GM19467 (cell line): ENCODE results near the gene MACROD2.

Source experiments
- ATAC-seq: cut with Tn5 transposase; IDR thresholded peaks from one replicate; pipeline ENCODE4 v1.9.1; 2021; ENCODE audit warnings: mild to moderate bottlenecking, moderate library complexity; ENCODE audit not compliant: unreplicated experiment

MACROD2 gene

GRCh38 chr20:15061955-15062354 lies 1066.6 kb downstream of the MACROD2 start:
- no peak for ATAC-seq

GRCh38 chr20:15063081-15063480 lies 1067.8 kb downstream of the MACROD2 start:
- ATAC-seq, result no peak

- ATAC-seq, result no peak
Observed at GRCh38 chr20:15064741-15065140, 1069.4 kb downstream of the MACROD2 start.

- no peak for ATAC-seq
Observed at GRCh38 chr20:15065794-15066193, 1070.5 kb downstream of the MACROD2 start.

GRCh38 chr20:15068486-15068885 lies 1073.2 kb downstream of the MACROD2 start:
- ATAC-seq, result no peak

- ATAC-seq, result no peak
Observed at GRCh38 chr20:15069355-15069754, 1074.0 kb downstream of the MACROD2 start.

GRCh38 chr20:15071085-15071808 lies 1075.9 kb downstream of the MACROD2 start:
- no peak for ATAC-seq

GRCh38 chr20:15072316-15072715 lies 1077.0 kb downstream of the MACROD2 start:
- ATAC-seq, result no peak

GRCh38 chr20:15075586-15075985 lies 1080.3 kb downstream of the MACROD2 start:
- no peak for ATAC-seq

GRCh38 chr20:15076785-15077184 lies 1081.5 kb downstream of the MACROD2 start:
- no peak for ATAC-seq

GRCh38 chr20:15077733-15078250 lies 1082.5 kb downstream of the MACROD2 start:
- ATAC-seq, result no peak

GRCh38 chr20:15079594-15080340 lies 1084.5 kb downstream of the MACROD2 start:
- no peak for ATAC-seq

- ATAC-seq, result no peak
Observed at GRCh38 chr20:15081261-15081660, 1085.9 kb downstream of the MACROD2 start.

- ATAC-seq, result no peak
Observed at GRCh38 chr20:15091421-15092037, 1096.2 kb downstream of the MACROD2 start.

GRCh38 chr20:15098351-15098750 lies 1103.0 kb downstream of the MACROD2 start:
- ATAC-seq, result no peak

- ATAC-seq, result no peak
Observed at GRCh38 chr20:15099130-15099529, 1103.8 kb downstream of the MACROD2 start.

- ATAC-seq, result no peak
Observed at GRCh38 chr20:15100506-15101160, 1105.3 kb downstream of the MACROD2 start.

- no peak for ATAC-seq
Observed at GRCh38 chr20:15107931-15108330, 1112.6 kb downstream of the MACROD2 start.

- no peak for ATAC-seq
Observed at GRCh38 chr20:15109494-15109893, 1114.2 kb downstream of the MACROD2 start.

GRCh38 chr20:15111654-15112053 lies 1116.3 kb downstream of the MACROD2 start:
- ATAC-seq, result no peak

GRCh38 chr20:15113144-15113773 lies 1117.9 kb downstream of the MACROD2 start:
- no peak for ATAC-seq
